OCI-LY1 (cell line): ENCODE data around the gene LIFR.

Source experiments
- H2AFZ ChIP-seq: fragments of 200-600 bp; sonication (generic), shearing (Covaris generic); 2 replicates; pipeline ENCODE4 v1.6.0; 2014; ENCODE audit warnings: antibody characterized with exemption, mild to moderate bottlenecking, low read length
- H3F3A ChIP-seq: fragments of 200-600 bp; sonication (generic), shearing (Covaris generic); 2 replicates; pipeline ENCODE4 v1.6.0; 2014; ENCODE audit warnings: mild to moderate bottlenecking, antibody characterized with exemption, low read length, moderate library complexity; ENCODE audit not compliant: insufficient read depth
- H3K27ac ChIP-seq: fragments of 200-600 bp; sonication (generic); 2 replicates; pipeline ENCODE4 v1.5.1; 2014; ENCODE audit warnings: low read length, mixed run types, mild to moderate bottlenecking, low read depth; ENCODE audit not compliant: poor library complexity, severe bottlenecking
- H3K27me3 ChIP-seq: fragments of 200-600 bp; sonication (generic); 2 replicates; pipeline ENCODE4 v1.6.0; 2014; ENCODE audit warnings: antibody characterized with exemption, mild to moderate bottlenecking, low read length, moderate library complexity; ENCODE audit not compliant: insufficient read depth
- H3K36me3 ChIP-seq: fragments of 200-600 bp; sonication (generic); 2 replicates; pipeline ENCODE4 v1.6.1; 2014; ENCODE audit warnings: mild to moderate bottlenecking, antibody characterized with exemption, low read length, moderate library complexity, mixed read lengths; ENCODE audit not compliant: insufficient read depth
- H3K4me1 ChIP-seq: fragments of 200-600 bp; sonication (generic); 2 replicates; pipeline ENCODE4 v1.5.1; 2014; ENCODE audit warnings: mild to moderate bottlenecking, low read length, moderate library complexity; ENCODE audit not compliant: insufficient read depth, severe bottlenecking
- H3K4me2 ChIP-seq: fragments of 200-600 bp; sonication (generic), shearing (Covaris generic); 2 replicates; pipeline ENCODE4 v1.6.1; 2014; ENCODE audit warnings: low read length
- H3K4me3 ChIP-seq: fragments of 200-600 bp; sonication (generic); 2 replicates; pipeline ENCODE4 v1.5.1; 2014; ENCODE audit warnings: low read length, low read depth, mild to moderate bottlenecking, mixed read lengths; ENCODE audit not compliant: poor library complexity, severe bottlenecking
- H3K79me2 ChIP-seq: fragments of 200-600 bp; shearing (Covaris generic); 2 replicates; pipeline ENCODE4 v1.6.1; 2016; ENCODE audit warnings: mixed run types, low read length, mixed read lengths; ENCODE audit not compliant: insufficient read depth
- H3K9ac ChIP-seq: fragments of 200-600 bp; sonication (generic), shearing (Covaris generic); 2 replicates; pipeline ENCODE4 v1.6.1; 2014; ENCODE audit warnings: mild to moderate bottlenecking, low read length, mixed read lengths
- H3K9me2 ChIP-seq: fragments of 200-600 bp; sonication (generic), shearing (Covaris generic); 2 replicates; pipeline ENCODE4 v1.6.1; 2014; ENCODE audit warnings: low read depth, mild to moderate bottlenecking, low read length, mixed read lengths
- H3K9me3 ChIP-seq: fragments of 200-600 bp; shearing (Covaris generic); 2 replicates; pipeline ENCODE4 v1.6.1; 2014; ENCODE audit warnings: low read length, mixed read lengths
- H4K20me1 ChIP-seq: fragments of 200-600 bp; sonication (generic), shearing (Covaris generic); 2 replicates; pipeline ENCODE4 v1.6.0; 2016; ENCODE audit warnings: mild to moderate bottlenecking, low read length; ENCODE audit not compliant: insufficient read depth
- CTCF ChIP-seq: fragments of 200-600 bp; sonication (generic), shearing (Covaris generic); IDR thresholded peaks from 2 replicates; pipeline ENCODE4 v1.5.1; 2017; ENCODE audit warnings: mild to moderate bottlenecking, antibody characterized with exemption, low read length, moderate library complexity, mixed read lengths
- EZH2 ChIP-seq: fragments of 200-600 bp; sonication (generic), shearing (Covaris generic); IDR thresholded peaks from 2 replicates; pipeline ENCODE4 v1.8.0; 2017; ENCODE audit warnings: borderline replicate concordance, mixed run types, mild to moderate bottlenecking, antibody characterized with exemption, low read length, moderate library complexity, mixed read lengths

Gene LIFR

GRCh38 chr5:38547257-38547656 is 9.2 kb downstream of the LIFR start:
- Histone ChIP-seq H3K9me2 (no peaks in the 10 kb centered on the region), H3K4me3 (no peak overlapping the region), H3K9me3 (no peaks in the 10 kb centered on the region), H3F3A (no peaks in the 10 kb centered on the region), H3K9ac (no peak overlapping the region), H3K4me2 (no peak overlapping the region), H4K20me1 (no peaks in the 10 kb centered on the region), H3K27ac (no peak overlapping the region), H2AFZ (no peak overlapping the region), H3K79me2 (no peaks in the 10 kb centered on the region), H3K27me3 (no peaks in the 10 kb centered on the region), H3K36me3 (no peaks in the 10 kb centered on the region), H3K4me1 (no peaks in the 10 kb centered on the region)
- TF ChIP-seq EZH2 (no peak), CTCF (no peak)

GRCh38 chr5:38546691-38547146 is 9.7 kb downstream of the LIFR start:
- Histone ChIP-seq H3K9ac (no peak overlapping the region), H3K4me3 (no peak overlapping the region), H3K27ac (no peak overlapping the region), H4K20me1 (no peaks in the 10 kb centered on the region), H3K9me3 (no peaks in the 10 kb centered on the region), H3K27me3 (no peaks in the 10 kb centered on the region), H3K36me3 (no peaks in the 10 kb centered on the region), H3F3A (no peaks in the 10 kb centered on the region), H3K4me2 (no peak overlapping the region), H3K79me2 (no peaks in the 10 kb centered on the region), H3K4me1 (no peaks in the 10 kb centered on the region), H2AFZ (no peak overlapping the region), H3K9me2 (no peaks in the 10 kb centered on the region)
- TF ChIP-seq CTCF (no peak), EZH2 (no peak)

GRCh38 chr5:38543886-38544285 is 12.6 kb downstream of the LIFR start:
- H3K4me3 ChIP-seq = no peak overlapping the region
- H3K27ac ChIP-seq = no peak overlapping the region
- H2AFZ ChIP-seq = no peak overlapping the region
- no peak overlapping the region for H3K4me2 ChIP-seq
- H3K79me2 ChIP-seq = no peaks in the 10 kb centered on the region
- no peaks in the 10 kb centered on the region for H3K36me3 ChIP-seq
- no peaks in the 10 kb centered on the region for H3K27me3 ChIP-seq
- no peaks in the 10 kb centered on the region for H3K4me1 ChIP-seq
- no peaks in the 10 kb centered on the region for H3F3A ChIP-seq
- no peaks in the 10 kb centered on the region for H4K20me1 ChIP-seq
- no peaks in the 10 kb centered on the region for H3K9me2 ChIP-seq
- TF ChIP-seq EZH2 (no peak), CTCF (no peak)
- H3K9me3 ChIP-seq = no peaks in the 10 kb centered on the region
- no peak overlapping the region for H3K9ac ChIP-seq
